Lower leg skin (tissue), 3 donors: ENCODE data around the gene WFDC1.

Experiments
- CTCF ChIP-seq, 3 donors: fragments of 450-650 bp; IDR thresholded peaks; one replicate each; pipeline ENCODE4 v1.5.1; 2016; ENCODE audit warnings: antibody characterized with exemption in 3 of 3, mild to moderate bottlenecking in 3 of 3, moderate library complexity in 2 of 3
- POLR2A ChIP-seq, 2 donors: fragments of 450-650 bp; IDR thresholded peaks; one replicate each; pipeline ENCODE4 v1.6.1; 2016 to 2017; ENCODE audit warnings: antibody characterized with exemption in 2 of 2, mild to moderate bottlenecking in 1 of 2, moderate library complexity in 1 of 2

- TF ChIP-seq CTCF (IDR thresholded peaks at IDR 0.05), result no peak
- no peak for TF ChIP-seq POLR2A (IDR thresholded peaks at IDR 0.05)
These were observed 57.0 kb downstream of the WFDC1 start for GRCh38 chr16:84351630-84352029.
